Stimulated activated effector memory CD8-positive, alpha-beta T cell treated with anti-CD3 and anti-CD28 coated beads, Interleukin-12 subunit alpha, Interleukin-12 subunit beta, amount 100 ng/mL, for 72 hours (primary cell): ENCODE results near the gene CASTOR2.
"Not testable (repeated sequence)": the region's sequence is repeated elsewhere in the genome, so short reads cannot be mapped to it uniquely, and the experiment has no call there.

Source experiments
- ATAC-seq: fragments of 150-1000 bp; cut with Tn5 transposase; 2 replicates; pipeline ENCODE4 v1.10.0; 2021
- DNase-seq, 2 donors: peaks; one replicate each; pipeline ENCODE4 v3.0.0; 2021 to 2022; ENCODE audit warnings: low spot score in 2 of 2
- H3K27ac Mint-ChIP-seq: one replicate; pipeline ENCODE4 v1.8.0; 2022; ENCODE audit warnings: mild to moderate bottlenecking, mixed read lengths
- H3K36me3 Mint-ChIP-seq: one replicate; pipeline ENCODE4 v1.8.0; 2022; ENCODE audit warnings: mild to moderate bottlenecking, mixed read lengths
- H3K4me1 Mint-ChIP-seq: one replicate; pipeline ENCODE4 v1.8.0; 2022; ENCODE audit warnings: mixed read lengths
- H3K4me3 Mint-ChIP-seq: one replicate; pipeline ENCODE4 v1.8.0; 2022; ENCODE audit warnings: mild to moderate bottlenecking, mixed read lengths
- H3K9me3 Mint-ChIP-seq: one replicate; pipeline ENCODE4 v1.8.0; 2022; ENCODE audit warnings: mixed read lengths

Gene CASTOR2

GRCh38 chr7:74971431-74971830, 6.9 kb downstream of the CASTOR2 start:
- H3K4me1 Mint-ChIP-seq, H3K4me3 Mint-ChIP-seq, DNase-seq, H3K36me3 Mint-ChIP-seq, H3K9me3 Mint-ChIP-seq, H3K27ac Mint-ChIP-seq: not testable (repeated sequence)
- peak; percentile 17 for ATAC-seq

GRCh38 chr7:74972377-74972776, 7.9 kb downstream of the CASTOR2 start:
- H3K4me1 Mint-ChIP-seq, ATAC-seq, H3K9me3 Mint-ChIP-seq, H3K36me3 Mint-ChIP-seq, H3K27ac Mint-ChIP-seq, DNase-seq, H3K4me3 Mint-ChIP-seq: not testable (repeated sequence)

DNA sequence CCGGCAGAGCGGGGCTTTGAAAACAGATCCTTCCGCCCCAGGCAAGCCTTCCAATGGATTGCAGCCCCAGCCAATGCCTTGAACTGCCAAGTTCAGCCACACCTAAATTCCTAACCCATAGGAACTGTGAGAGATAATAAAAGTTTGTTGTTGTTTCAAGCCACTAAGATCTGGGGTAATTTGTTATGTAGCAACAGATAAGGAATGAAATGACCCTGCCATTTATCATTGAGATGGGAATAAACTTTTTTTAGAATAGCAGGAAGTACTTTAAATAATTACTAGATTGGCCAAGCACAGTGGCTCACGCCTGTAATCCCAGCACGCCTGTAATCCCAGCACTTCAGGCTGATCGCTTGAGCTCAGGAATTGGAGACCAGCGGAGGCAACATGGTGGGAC, 11.5 kb downstream of the CASTOR2 start:
- not testable (repeated sequence) for H3K9me3 Mint-ChIP-seq

DNA sequence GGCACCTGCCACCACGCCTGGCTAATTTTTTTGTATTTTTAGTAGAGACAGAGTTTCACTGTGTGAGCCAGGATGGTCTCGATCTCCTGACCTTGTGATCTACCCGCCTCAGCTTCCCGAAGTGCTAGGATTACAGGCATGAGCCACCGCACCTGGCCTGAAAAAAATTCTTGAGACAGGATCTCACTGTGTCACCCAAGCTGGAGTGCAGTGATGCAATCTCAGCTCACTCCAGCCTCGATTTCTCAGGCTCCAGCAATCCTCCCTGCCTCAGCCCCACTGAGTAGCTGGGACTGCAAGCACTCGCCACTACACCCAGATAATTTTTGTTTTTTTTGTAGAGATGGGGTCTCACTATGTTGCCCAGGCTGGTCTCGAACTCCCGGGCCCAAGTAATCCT, 13.0 kb downstream of the CASTOR2 start:
- H3K9me3 Mint-ChIP-seq, H3K36me3 Mint-ChIP-seq, ATAC-seq, DNase-seq, H3K4me1 Mint-ChIP-seq, H3K4me3 Mint-ChIP-seq, H3K27ac Mint-ChIP-seq: not testable (repeated sequence)

More for the DNA sequence above, 11.5 kb downstream of the CASTOR2 start:
- H3K4me1 Mint-ChIP-seq, H3K4me3 Mint-ChIP-seq, ATAC-seq, H3K27ac Mint-ChIP-seq, DNase-seq, H3K36me3 Mint-ChIP-seq: not testable (repeated sequence)

DNA sequence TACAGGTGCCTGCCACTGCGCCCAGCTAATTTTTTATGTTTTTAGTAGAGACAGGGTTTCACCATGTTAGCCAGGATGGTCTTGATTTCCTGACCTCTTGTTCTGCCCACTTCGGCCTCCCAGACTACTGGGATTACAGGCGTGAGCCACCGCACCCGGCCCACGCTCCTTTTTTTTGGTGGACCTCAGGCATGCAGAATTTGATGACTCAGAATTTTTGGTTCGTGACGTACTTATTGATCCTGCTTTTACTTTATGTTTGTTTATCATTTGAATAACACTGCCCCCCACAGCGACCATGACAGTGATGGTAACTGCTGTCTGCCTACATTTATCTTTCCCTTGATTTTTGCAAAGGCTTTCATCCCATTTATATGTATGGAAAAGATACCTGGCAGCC, 23.9 kb downstream of the CASTOR2 start:
- not testable (repeated sequence) for H3K36me3 Mint-ChIP-seq, DNase-seq, H3K4me1 Mint-ChIP-seq, H3K27ac Mint-ChIP-seq, H3K4me3 Mint-ChIP-seq, H3K9me3 Mint-ChIP-seq, ATAC-seq

DNA sequence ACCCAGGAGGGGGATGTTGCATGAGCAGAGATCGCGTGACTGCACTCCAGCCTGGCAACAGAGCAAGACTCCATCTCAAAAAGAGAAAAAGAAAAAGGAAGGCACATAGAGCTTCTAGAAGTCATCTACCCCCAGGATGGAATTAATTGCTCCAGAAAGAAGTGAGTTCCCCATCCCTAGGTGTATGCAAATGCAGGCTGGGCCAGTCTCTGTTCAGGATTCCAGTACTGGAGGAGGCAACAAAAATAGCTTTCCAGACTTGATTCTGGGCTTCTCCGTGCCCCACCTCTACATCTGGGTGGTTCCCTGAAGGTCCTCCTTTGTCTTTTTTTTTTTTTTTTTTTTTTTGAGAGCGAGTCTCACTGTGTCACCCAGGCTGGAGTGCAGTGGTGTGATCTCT, 28.6 kb downstream of the CASTOR2 start:
- ATAC-seq = no peak
- H3K4me3 Mint-ChIP-seq = no peak overlapping the region

DNA sequence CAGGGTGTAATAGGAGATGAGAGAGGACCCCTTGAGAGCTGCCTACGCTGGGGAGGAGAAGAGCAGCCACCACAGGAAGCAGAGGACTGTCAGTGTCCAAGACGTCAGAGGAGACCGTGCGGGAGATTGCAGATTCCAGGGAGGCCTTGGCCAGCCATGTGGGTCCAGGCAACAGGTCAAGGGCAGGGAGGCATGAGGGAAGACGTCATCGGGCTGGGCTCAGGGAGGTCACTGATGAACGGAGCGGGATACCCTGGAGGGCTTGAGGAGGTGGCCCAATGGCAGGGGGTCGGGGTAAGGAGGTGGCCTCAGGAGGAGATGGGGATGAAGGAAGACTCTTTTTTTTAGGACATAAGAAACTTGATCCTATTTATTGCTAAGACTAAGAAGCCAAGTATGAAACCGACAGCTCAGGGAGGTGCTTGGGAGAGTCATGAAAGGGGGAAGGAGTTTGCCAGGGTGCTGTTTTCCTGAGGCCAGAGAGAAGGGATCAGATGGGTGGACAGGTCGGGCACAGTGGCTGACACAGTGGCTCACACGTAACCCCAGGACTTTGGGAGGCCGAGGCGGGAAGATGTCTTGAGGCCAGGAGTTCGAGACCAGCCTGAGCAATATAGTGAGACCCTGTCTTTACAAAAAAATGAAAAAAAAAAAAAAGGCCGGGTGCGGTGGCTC, 30.5 kb downstream of the CASTOR2 start:
- H3K27ac Mint-ChIP-seq = peak overlapping the region; percentile 48
- ATAC-seq, H3K4me3 Mint-ChIP-seq, H3K9me3 Mint-ChIP-seq, DNase-seq, H3K36me3 Mint-ChIP-seq: not testable (repeated sequence)
- H3K4me1 Mint-ChIP-seq = peaks cover 12% of the 10 kb centered on the region

More for the DNA sequence above, 28.6 kb downstream of the CASTOR2 start:
- Mint-ChIP-seq H3K4me1 (peaks cover 6% of the 10 kb centered on the region), H3K27ac (no peak overlapping the region), H3K9me3 (no peaks in the 10 kb centered on the region), H3K36me3 (no peaks in the 10 kb centered on the region)
- no peak for DNase-seq

- peaks cover 10% of the 10 kb centered on the region for H3K4me1 Mint-ChIP-seq
- H3K9me3 Mint-ChIP-seq, H3K4me3 Mint-ChIP-seq, H3K27ac Mint-ChIP-seq, DNase-seq, H3K36me3 Mint-ChIP-seq, ATAC-seq: not testable (repeated sequence)
These were observed 31.9 kb downstream of the CASTOR2 start for GRCh38 chr7:74996361-74996760.

DNA sequence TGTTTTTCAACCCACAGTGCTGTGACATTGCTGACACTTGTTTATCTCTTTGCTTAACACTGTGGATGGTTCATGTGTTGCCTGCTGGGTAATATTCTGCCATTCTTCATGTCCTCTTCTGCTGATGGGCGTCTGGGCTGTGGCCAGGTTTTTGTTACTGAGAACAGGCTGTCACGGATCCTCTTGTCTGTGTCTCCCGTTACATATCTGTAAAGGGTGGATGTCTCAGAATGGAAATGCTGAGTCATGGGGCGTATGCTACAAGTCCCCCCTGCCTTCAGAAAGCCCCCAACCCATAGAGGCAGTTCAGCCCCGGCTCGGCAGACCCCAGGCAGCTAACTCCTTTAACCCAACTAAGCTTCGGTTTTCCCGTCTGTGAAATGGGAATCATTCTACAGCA, 33.3 kb downstream of the CASTOR2 start:
- not testable (repeated sequence) for DNase-seq, H3K9me3 Mint-ChIP-seq, H3K4me3 Mint-ChIP-seq, H3K36me3 Mint-ChIP-seq
- H3K4me1 Mint-ChIP-seq = peaks cover 11% of the 10 kb centered on the region
- peak overlapping the region; percentile 40 for H3K27ac Mint-ChIP-seq
- ATAC-seq = peak; percentile 36

GRCh38 chr7:75001356-75001755, 36.9 kb downstream of the CASTOR2 start:
- not testable (repeated sequence) for H3K27ac Mint-ChIP-seq, ATAC-seq, H3K4me3 Mint-ChIP-seq, DNase-seq, H3K9me3 Mint-ChIP-seq, H3K36me3 Mint-ChIP-seq
- H3K4me1 Mint-ChIP-seq = peaks cover 11% of the 10 kb centered on the region

DNA sequence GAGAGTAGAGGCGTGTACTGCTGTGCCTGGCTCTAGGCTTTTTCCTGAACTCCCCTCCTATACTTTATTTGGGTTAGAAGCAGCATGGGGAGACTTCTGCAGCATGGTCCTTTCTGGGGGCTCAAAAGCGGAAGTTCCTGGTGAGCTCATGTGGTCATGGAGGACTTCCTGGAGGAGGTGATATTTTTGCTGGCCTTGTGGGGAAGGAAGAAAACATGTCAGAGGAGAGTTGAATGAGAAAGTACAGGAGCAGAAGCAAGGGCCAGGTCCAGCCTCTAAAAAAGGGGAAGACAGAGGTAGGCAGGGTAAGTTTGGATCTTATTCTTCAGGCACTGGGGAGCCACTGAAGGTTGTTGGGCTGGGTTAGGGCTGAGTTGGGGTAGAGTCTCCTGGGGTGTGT, 45.5 kb downstream of the CASTOR2 start:
- DNase-seq (no peak), ATAC-seq (no peak)
- H3K4me1 Mint-ChIP-seq = no peaks in the 10 kb centered on the region
- H3K9me3 Mint-ChIP-seq = no peaks in the 10 kb centered on the region
- H3K4me3 Mint-ChIP-seq = no peak overlapping the region
- H3K27ac Mint-ChIP-seq = no peak overlapping the region
- peaks cover 6% of the 10 kb centered on the region for H3K36me3 Mint-ChIP-seq

DNA sequence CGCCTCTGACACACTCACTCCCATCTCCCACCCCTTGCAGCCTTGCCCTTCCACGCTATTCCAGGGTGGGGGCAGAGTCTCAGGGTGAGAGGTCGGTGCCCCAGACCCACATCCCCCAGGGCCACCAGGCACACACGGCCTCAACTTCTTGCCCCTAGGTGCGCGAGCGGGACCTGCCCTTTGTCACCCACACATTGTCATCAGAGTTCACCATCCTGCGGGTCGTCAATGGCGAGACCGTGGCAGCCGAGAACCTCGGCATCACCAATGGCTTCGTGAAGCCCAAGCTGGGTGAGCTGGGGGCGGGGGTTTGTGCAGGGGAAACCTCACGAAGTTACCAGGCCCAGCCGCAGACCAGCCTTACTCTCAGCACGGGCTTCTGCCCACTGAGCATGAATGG, 53.3 kb downstream of the CASTOR2 start:
- no peaks in the 10 kb centered on the region for H3K9me3 Mint-ChIP-seq
- H3K4me3 Mint-ChIP-seq = no peak overlapping the region
- ATAC-seq = no peak
- DNase-seq = no peak
- H3K27ac Mint-ChIP-seq = no peak overlapping the region
- no peaks in the 10 kb centered on the region for H3K36me3 Mint-ChIP-seq
- no peaks in the 10 kb centered on the region for H3K4me1 Mint-ChIP-seq

GRCh38 chr7:75018570-75019364, 54.3 kb downstream of the CASTOR2 start:
- no peak for DNase-seq
- H3K9me3 Mint-ChIP-seq = no peaks in the 10 kb centered on the region
- no peaks in the 10 kb centered on the region for H3K36me3 Mint-ChIP-seq
- no peak overlapping the region for H3K27ac Mint-ChIP-seq
- no peak overlapping the region for H3K4me3 Mint-ChIP-seq
- H3K4me1 Mint-ChIP-seq = no peaks in the 10 kb centered on the region
- ATAC-seq = no peak

DNA sequence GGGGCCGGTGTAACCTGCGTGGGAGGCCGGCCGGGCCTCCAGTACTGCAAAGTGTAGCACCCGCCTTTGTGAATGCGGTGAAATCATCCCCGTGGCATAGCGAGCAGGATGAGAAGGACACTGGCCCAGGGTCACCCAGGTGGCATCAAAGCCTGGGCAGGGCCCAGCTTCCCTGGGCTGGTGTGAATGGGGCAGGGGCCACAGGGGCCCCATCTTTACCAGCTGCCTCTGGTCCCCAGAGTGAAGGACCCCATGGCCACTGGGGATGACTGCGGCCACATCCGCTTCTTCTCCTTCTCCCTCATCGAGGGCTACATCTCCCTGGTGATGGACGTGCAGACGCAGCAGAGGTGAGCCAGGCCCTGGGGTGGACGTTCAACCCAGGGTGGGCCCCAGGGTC, 55.3 kb downstream of the CASTOR2 start:
- DNase-seq (no peak), ATAC-seq (no peak)
- H3K36me3 Mint-ChIP-seq = no peaks in the 10 kb centered on the region
- no peaks in the 10 kb centered on the region for H3K9me3 Mint-ChIP-seq
- H3K27ac Mint-ChIP-seq = no peak overlapping the region
- no peak overlapping the region for H3K4me3 Mint-ChIP-seq
- no peaks in the 10 kb centered on the region for H3K4me1 Mint-ChIP-seq

DNA sequence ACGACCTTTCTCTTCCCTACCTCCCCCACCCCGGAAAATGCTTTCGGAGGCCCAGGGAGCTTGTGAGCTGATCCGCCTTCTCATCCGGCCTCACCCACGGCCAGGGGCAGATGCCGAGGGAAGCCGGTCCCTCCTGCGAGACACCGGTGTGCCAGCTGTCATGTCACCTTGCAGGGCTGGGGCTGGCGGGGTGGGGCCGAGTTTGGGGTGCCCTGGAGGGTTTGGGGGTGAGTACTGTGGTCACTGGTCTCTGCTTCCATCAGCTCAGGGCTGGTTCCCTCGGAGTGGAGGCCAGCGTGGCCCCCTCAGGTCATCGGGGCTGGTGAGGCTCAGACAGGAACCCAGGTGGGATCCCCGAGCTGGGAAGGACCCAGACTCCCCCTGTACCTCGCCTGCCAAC, 60.4 kb downstream of the CASTOR2 start:
- H3K4me1 Mint-ChIP-seq = no peaks in the 10 kb centered on the region
- H3K4me3 Mint-ChIP-seq = no peak overlapping the region
- H3K36me3 Mint-ChIP-seq = peaks cover 9% of the 10 kb centered on the region
- peak overlapping the region; percentile 61 for H3K27ac Mint-ChIP-seq
- H3K9me3 Mint-ChIP-seq = no peaks in the 10 kb centered on the region
- DNase-seq = no peak
- ATAC-seq = no peak

- H3K9me3 Mint-ChIP-seq = no peaks in the 10 kb centered on the region
- no peak overlapping the region for H3K27ac Mint-ChIP-seq
- no peaks in the 10 kb centered on the region for H3K4me1 Mint-ChIP-seq
- DNase-seq = no peak
- ATAC-seq = no peak
- no peak overlapping the region for H3K4me3 Mint-ChIP-seq
- peaks cover 9% of the 10 kb centered on the region for H3K36me3 Mint-ChIP-seq
These were observed 63.8 kb downstream of the CASTOR2 start for GRCh38 chr7:75028299-75028698.
